AG09319 (cell line): ENCODE results near the gene FBXW7.

ENCODE experiments used
- DNase-seq: peaks from one replicate; pipeline ENCODE4 v3.0.0-alpha.2; 2010; ENCODE audit warnings: low read depth; ENCODE audit errors: extremely low read depth
- CTCF ChIP-seq: IDR thresholded peaks from 2 replicates; pipeline ENCODE4 v1.5.1; 2011; ENCODE audit warnings: low read depth, mild to moderate bottlenecking, inconsistent platforms, low read length, moderate library complexity

FBXW7 gene

GRCh38 chr4:152462695-152463094 lies 73.2 kb downstream of the FBXW7 start:
- no peak for TF ChIP-seq CTCF
- DNase-seq: no peak

DNA sequence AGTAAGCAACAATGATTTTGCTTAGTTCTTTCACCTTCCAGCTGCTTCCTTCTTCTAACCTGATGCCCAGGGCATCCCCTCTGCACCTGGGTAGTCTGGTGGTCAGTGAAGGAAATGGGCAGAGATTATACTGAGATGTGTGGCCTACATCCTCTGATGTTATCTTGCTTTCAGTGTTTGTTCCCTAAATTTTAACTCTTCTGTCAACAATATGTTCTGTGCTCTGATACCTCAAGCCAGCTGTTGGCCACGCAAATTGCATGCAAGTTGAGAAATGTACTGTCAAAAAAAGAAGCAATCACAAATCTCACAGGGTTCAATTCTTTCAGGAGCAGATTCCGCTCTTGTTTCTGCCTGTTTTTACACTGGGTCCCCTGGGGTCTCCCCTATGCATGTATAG lies 73.8 kb downstream of the FBXW7 start:
- DNase-seq: no peak
- no peak for TF ChIP-seq CTCF

- DNase-seq: peak; percentile 35
Measured at GRCh38 chr4:152460488-152460887, 75.4 kb downstream of the FBXW7 start.

GRCh38 chr4:152459326-152459725 lies 76.6 kb downstream of the FBXW7 start:
- no peak for TF ChIP-seq CTCF
- no peak for DNase-seq

More at GRCh38 chr4:152460488-152460887, 75.4 kb downstream of the FBXW7 start:
- TF ChIP-seq CTCF: peak; percentile 47

- TF ChIP-seq CTCF: no peak
- no peak for DNase-seq
Measured at GRCh38 chr4:152458801-152459302, 77.0 kb downstream of the FBXW7 start.

GRCh38 chr4:152456609-152457008 lies 79.3 kb downstream of the FBXW7 start:
- no peak for TF ChIP-seq CTCF
- no peak for DNase-seq

- TF ChIP-seq CTCF: no peak
- no peak for DNase-seq
Measured at GRCh38 chr4:152455311-152455710, 80.6 kb downstream of the FBXW7 start.
